H9 (cell line): ENCODE data around the gene SMC3. TPM values are rescaled to one million over a fixed set of nuclear protein-coding genes. Genes with fewer than 3 reads are reported as not detected.

Source experiments
- DNase-seq: peaks from one replicate; pipeline ENCODE4 v3.0.0-alpha.2; 2017
- H2AFZ ChIP-seq: one replicate; pipeline ENCODE4 v1.6.1; 2013; ENCODE audit warnings: mild to moderate bottlenecking, low read length, control low read depth, moderate library complexity
- H2AK5ac ChIP-seq: 2 replicates; pipeline ENCODE4 v1.6.1; 2013; ENCODE audit warnings: low read length, control low read depth, mixed read lengths; ENCODE audit not compliant: insufficient read length
- H2BK120ac ChIP-seq: one replicate; pipeline ENCODE4 v1.6.1; 2013; ENCODE audit warnings: low read depth, mild to moderate bottlenecking, low read length, control low read depth, inconsistent platforms; ENCODE audit not compliant: poor library complexity, severe bottlenecking
- H2BK12ac ChIP-seq: 2 replicates; pipeline ENCODE4 v1.6.1; 2013; ENCODE audit warnings: low read length, control low read depth, mixed read lengths, low read depth; ENCODE audit not compliant: insufficient read length
- H2BK15ac ChIP-seq: 2 replicates; pipeline ENCODE4 v1.6.1; 2013; ENCODE audit warnings: low read depth, low read length, control low read depth
- H2BK20ac ChIP-seq: one replicate; pipeline ENCODE4 v1.6.1; 2013; ENCODE audit warnings: low read depth, mild to moderate bottlenecking, low read length, control low read depth, inconsistent platforms; ENCODE audit not compliant: poor library complexity, severe bottlenecking
- H2BK5ac ChIP-seq: 2 replicates; pipeline ENCODE4 v1.6.1; 2013; ENCODE audit warnings: low read length, control low read depth, mixed read lengths; ENCODE audit not compliant: insufficient read length
- H3K14ac ChIP-seq: 2 replicates; pipeline ENCODE4 v1.6.1; 2013; ENCODE audit warnings: low read length, control low read depth; ENCODE audit not compliant: insufficient read depth
- H3K18ac ChIP-seq: 2 replicates; pipeline ENCODE4 v1.6.1; 2013; ENCODE audit warnings: low read depth, mild to moderate bottlenecking, mixed read lengths, low read length, control low read depth; ENCODE audit not compliant: insufficient read length
- H3K23ac ChIP-seq: 2 replicates; pipeline ENCODE4 v1.6.1; 2013; ENCODE audit warnings: low read length, control low read depth, mixed read lengths, low read depth; ENCODE audit not compliant: insufficient read length
- H3K23me2 ChIP-seq: 2 replicates; pipeline ENCODE4 v1.6.1; 2013; ENCODE audit warnings: low read depth, mild to moderate bottlenecking, mixed read lengths, low read length, control low read depth; ENCODE audit not compliant: insufficient read length, poor library complexity, severe bottlenecking
- H3K27ac ChIP-seq: 2 replicates; pipeline ENCODE4 v1.5.1; 2013; ENCODE audit warnings: low read length, control low read depth, mixed read lengths, low read depth; ENCODE audit not compliant: insufficient read length
- H3K27me3 ChIP-seq: 2 replicates; pipeline ENCODE4 v1.6.1; 2013; ENCODE audit warnings: low read length, control low read depth, inconsistent platforms; ENCODE audit not compliant: insufficient read depth
- H3K4ac ChIP-seq: 2 replicates; pipeline ENCODE4 v1.6.1; 2013; ENCODE audit warnings: low read depth, mild to moderate bottlenecking, control low read depth, inconsistent platforms, low read length, moderate library complexity
- H3K4me1 ChIP-seq: 2 replicates; pipeline ENCODE4 v1.6.1; 2013; ENCODE audit warnings: low read length, control low read depth, inconsistent platforms; ENCODE audit not compliant: insufficient read depth
- H3K4me2 ChIP-seq: 2 replicates; pipeline ENCODE4 v1.6.1; 2013; ENCODE audit warnings: low read length, control low read depth, mixed read lengths; ENCODE audit not compliant: insufficient read length, insufficient read depth
- H3K56ac ChIP-seq: 2 replicates; pipeline ENCODE4 v1.6.1; 2013; ENCODE audit warnings: low read depth, mild to moderate bottlenecking, mixed read lengths, low read length, control low read depth; ENCODE audit not compliant: insufficient read length
- H3K79me1 ChIP-seq: 2 replicates; pipeline ENCODE4 v1.6.1; 2013; ENCODE audit warnings: low read depth, mild to moderate bottlenecking, moderate library complexity, low read length, control low read depth, inconsistent platforms; ENCODE audit not compliant: insufficient read depth, poor library complexity, severe bottlenecking
- H3K79me2 ChIP-seq: 2 replicates; pipeline ENCODE4 v1.6.1; 2013; ENCODE audit warnings: low read length, control low read depth, inconsistent platforms; ENCODE audit not compliant: insufficient read depth
- H3K9ac ChIP-seq: 2 replicates; pipeline ENCODE4 v1.6.1; 2013; ENCODE audit warnings: low read length, control low read depth, mixed read lengths; ENCODE audit not compliant: insufficient read length; ENCODE audit errors: extremely low read depth
- H3K9me3 ChIP-seq: one replicate; pipeline ENCODE4 v1.6.1; 2013; ENCODE audit warnings: low read depth, low read length, inconsistent platforms; ENCODE audit not compliant: control insufficient read depth
- H3T11ph ChIP-seq: one replicate; pipeline ENCODE4 v1.6.1; 2013; ENCODE audit warnings: mild to moderate bottlenecking, low read length, control low read depth, inconsistent platforms
- H4K20me1 ChIP-seq: one replicate; pipeline ENCODE4 v1.6.1; 2013; ENCODE audit not compliant: control insufficient read depth, insufficient read length, insufficient read depth
- H4K5ac ChIP-seq: 2 replicates; pipeline ENCODE4 v1.6.1; 2013; ENCODE audit warnings: low read depth, mild to moderate bottlenecking, mixed read lengths, low read length, control low read depth; ENCODE audit not compliant: insufficient read length
- H4K8ac ChIP-seq: replicated peaks from 2 replicates; pipeline ENCODE4 v1.6.1; 2013; ENCODE audit warnings: low read length, control low read depth, mixed read lengths, low read depth; ENCODE audit not compliant: insufficient read length
- H4K91ac ChIP-seq: 2 replicates; pipeline ENCODE4 v1.6.1; 2013; ENCODE audit warnings: low read depth, mild to moderate bottlenecking, moderate library complexity, mixed read lengths, low read length, control low read depth; ENCODE audit not compliant: insufficient read length
- H3K27ac Mint-ChIP-seq, 3 experiments: 2 replicates in 2 of 3; 3 replicates in 1 of 3; pipeline ENCODE4 v1.8.0; 2020 to 2021; ENCODE audit warnings: mixed read lengths in 3 of 3, mild to moderate bottlenecking in 1 of 3, moderate library complexity in 1 of 3
- H3K27me3 Mint-ChIP-seq: 2 replicates; pipeline ENCODE4 v1.8.0; 2021; ENCODE audit warnings: low read depth, mild to moderate bottlenecking, moderate library complexity, mixed read lengths
- H3K36me3 Mint-ChIP-seq, 3 experiments: 2 replicates in 2 of 3; 3 replicates in 1 of 3; pipeline ENCODE4 v1.8.0; 2020 to 2021; ENCODE audit warnings: low read depth in 3 of 3, mixed read lengths in 3 of 3; ENCODE audit not compliant: insufficient read depth in 1 of 3
- H3K4me1 Mint-ChIP-seq, 2 experiments: 2 replicates each; pipeline ENCODE4 v1.8.0; 2020; ENCODE audit warnings: mixed read lengths in 2 of 2
- H3K4me3 Mint-ChIP-seq, 2 experiments: 2 replicates in 1 of 2; 3 replicates in 1 of 2; pipeline ENCODE4 v1.8.0; 2020 to 2021; ENCODE audit warnings: mild to moderate bottlenecking in 2 of 2, mixed read lengths in 2 of 2, moderate library complexity in 1 of 2
- H3K9me3 Mint-ChIP-seq, 2 experiments: 2 replicates in 1 of 2; 3 replicates in 1 of 2; pipeline ENCODE4 v1.8.0; 2020; ENCODE audit warnings: mild to moderate bottlenecking in 2 of 2, mixed read lengths in 2 of 2, moderate library complexity in 1 of 2
- CTCF ChIP-seq: fragments of 200-600 bp; sonication (generic); conservative IDR thresholded peaks from 3 replicates; pipeline ENCODE4 v1.8.0; 2021; ENCODE audit warnings: antibody characterized with exemption, mild to moderate bottlenecking
- total RNA-seq: library from RNA; stranded (reverse); gene quantifications from 2 replicates; pipeline ENCODE4 v1.2.1, GENCODE V29; 2021

The SMC3 gene
- total RNA-seq, 1 experiment from 2014 or later = 82.4 TPM

DNA sequence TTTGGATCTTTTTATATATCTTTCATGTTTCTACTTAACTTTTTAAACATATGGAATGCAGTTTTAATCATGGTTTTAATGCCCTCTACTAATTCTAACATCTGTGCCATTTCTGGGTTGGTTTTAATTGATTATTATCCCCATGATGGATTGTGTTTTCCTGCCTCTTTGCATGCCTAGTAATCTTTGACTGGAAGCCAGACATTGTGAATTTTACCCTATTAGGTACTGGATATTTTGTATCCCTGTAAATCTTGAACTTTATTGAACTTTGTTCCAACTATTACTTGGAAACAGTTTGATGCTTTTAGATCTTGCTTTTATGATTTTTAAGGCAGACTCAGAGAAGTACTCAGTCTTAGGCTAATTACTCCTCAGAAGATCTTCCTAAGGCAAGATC is 60.7 kb downstream of the SMC3 start:
- TF ChIP-seq CTCF = no peak
- Histone ChIP-seq H4K20me1 (no peaks in the 10 kb centered on the region), H3K4ac (no peak overlapping the region), H2AFZ (no peak overlapping the region), H2BK20ac (no peak overlapping the region), H3K9me3 (no peaks in the 10 kb centered on the region), H2BK12ac (no peak overlapping the region), H4K8ac (no peak overlapping the region), H2BK15ac (no peak overlapping the region), H3K18ac (no peak overlapping the region), H3K4me2 (no peak overlapping the region), H3K23ac (no peak overlapping the region), H3T11ph (no peak overlapping the region), H3K4me1 (no peaks in the 10 kb centered on the region; the same call in 1 of the 2 replicates), H4K5ac (no peak overlapping the region), H3K79me2 (no peaks in the 10 kb centered on the region; the same call in 1 of the 2 replicates), H3K14ac (no peak overlapping the region), H3K27me3 (no peaks in the 10 kb centered on the region), H2BK120ac (no peak overlapping the region), H3K9ac (no peak overlapping the region), H4K91ac (no peak overlapping the region), H3K79me1 (no peaks in the 10 kb centered on the region), H2BK5ac (no peak overlapping the region), H3K56ac (no peak overlapping the region), H2AK5ac (no peak overlapping the region), H3K23me2 (no peaks in the 10 kb centered on the region), H3K27ac (no peak overlapping the region)
- no peaks in the 10 kb centered on the region for H3K9me3 Mint-ChIP-seq
- H3K27me3 Mint-ChIP-seq = no peaks in the 10 kb centered on the region; the same call in 1 of the 2 replicates
- no peak for DNase-seq
- H3K4me1 Mint-ChIP-seq = peaks cover 19 to 20% of the 10 kb centered on the region in 2 experiments
- H3K4me3 Mint-ChIP-seq = no peak overlapping the region
- H3K27ac Mint-ChIP-seq = no peak overlapping the region
- H3K36me3 Mint-ChIP-seq = no peaks in the 10 kb centered on the region; a peak in 1 of 7 replicates
